ENCODE measurements around the gene VGLL4. TPM values are rescaled to one million over a fixed set of nuclear protein-coding genes. Genes with fewer than 3 reads are reported as not detected.

VGLL4 gene
- total RNA-seq, 1 donor from 2014 or later = 146 TPM

- intact Hi-C loops (cut with DNase I) = loop anchor here (5.0 kb wide), 2 partner anchors 57 to 123 kb away; no protein-coding TSS in a partner anchor
- no peaks in the 10 kb centered on the region for H3K36me3 ChIP-seq
- TF ChIP-seq, protein P1, sequence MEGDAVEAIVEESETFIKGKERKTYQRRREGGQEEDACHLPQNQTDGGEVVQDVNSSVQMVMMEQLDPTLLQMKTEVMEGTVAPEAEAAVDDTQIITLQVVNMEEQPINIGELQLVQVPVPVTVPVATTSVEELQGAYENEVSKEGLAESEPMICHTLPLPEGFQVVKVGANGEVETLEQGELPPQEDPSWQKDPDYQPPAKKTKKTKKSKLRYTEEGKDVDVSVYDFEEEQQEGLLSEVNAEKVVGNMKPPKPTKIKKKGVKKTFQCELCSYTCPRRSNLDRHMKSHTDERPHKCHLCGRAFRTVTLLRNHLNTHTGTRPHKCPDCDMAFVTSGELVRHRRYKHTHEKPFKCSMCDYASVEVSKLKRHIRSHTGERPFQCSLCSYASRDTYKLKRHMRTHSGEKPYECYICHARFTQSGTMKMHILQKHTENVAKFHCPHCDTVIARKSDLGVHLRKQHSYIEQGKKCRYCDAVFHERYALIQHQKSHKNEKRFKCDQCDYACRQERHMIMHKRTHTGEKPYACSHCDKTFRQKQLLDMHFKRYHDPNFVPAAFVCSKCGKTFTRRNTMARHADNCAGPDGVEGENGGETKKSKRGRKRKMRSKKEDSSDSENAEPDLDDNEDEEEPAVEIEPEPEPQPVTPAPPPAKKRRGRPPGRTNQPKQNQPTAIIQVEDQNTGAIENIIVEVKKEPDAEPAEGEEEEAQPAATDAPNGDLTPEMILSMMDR (IDR thresholded peaks at IDR 0.05) = no peak
- H3K27me3 ChIP-seq = no peaks in the 10 kb centered on the region
- H3K9me3 ChIP-seq = no peaks in the 10 kb centered on the region
- DNase-seq (ENCODE audit: low spot score in 2 of 2) = no peak
- H3K4me3 ChIP-seq = no peak overlapping the region
- H3K4me1 ChIP-seq = peaks cover 26 to 53% of the 10 kb centered on the region in 2 donors
- peak overlapping the region; percentile 89 to 97 for H3K27ac ChIP-seq
Observed at GRCh38 chr3:11510356-11510755, 133.4 kb downstream of the VGLL4 start.

DNA sequence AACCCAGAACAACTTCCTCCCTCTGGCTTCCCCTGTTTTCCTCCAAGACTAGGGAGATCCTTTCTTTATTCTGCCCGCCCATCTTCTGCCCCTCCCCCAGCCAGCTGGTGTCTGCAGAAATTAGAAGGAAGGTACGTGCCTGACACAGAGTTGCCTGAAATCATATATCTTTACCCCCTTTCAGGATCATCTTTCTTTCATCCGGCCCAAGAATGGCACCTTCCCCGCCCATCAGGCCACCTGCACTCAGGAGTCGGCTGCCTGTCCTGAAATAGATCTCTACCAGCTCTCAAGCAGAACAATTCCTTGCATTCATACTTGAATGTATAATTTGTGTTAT, 133.7 kb downstream of the VGLL4 start:
- peak overlapping the region; percentile 89 to 97 for H3K27ac ChIP-seq
- DNase-seq (ENCODE audit: low spot score in 2 of 2) = no peak
- no peaks in the 10 kb centered on the region for H3K27me3 ChIP-seq
- intact Hi-C loops (cut with DNase I) = loop anchor here (5.0 kb wide), 2 partner anchors 57 to 123 kb away; no protein-coding TSS in a partner anchor
- peak overlapping the region in 1 of 2 donors; percentile 30 for H3K4me3 ChIP-seq
- H3K9me3 ChIP-seq = no peaks in the 10 kb centered on the region
- H3K4me1 ChIP-seq = peaks cover 22 to 50% of the 10 kb centered on the region in 2 donors
- TF ChIP-seq, protein P1 (IDR thresholded peaks at IDR 0.05) = no peak
- H3K36me3 ChIP-seq = no peaks in the 10 kb centered on the region

DNA sequence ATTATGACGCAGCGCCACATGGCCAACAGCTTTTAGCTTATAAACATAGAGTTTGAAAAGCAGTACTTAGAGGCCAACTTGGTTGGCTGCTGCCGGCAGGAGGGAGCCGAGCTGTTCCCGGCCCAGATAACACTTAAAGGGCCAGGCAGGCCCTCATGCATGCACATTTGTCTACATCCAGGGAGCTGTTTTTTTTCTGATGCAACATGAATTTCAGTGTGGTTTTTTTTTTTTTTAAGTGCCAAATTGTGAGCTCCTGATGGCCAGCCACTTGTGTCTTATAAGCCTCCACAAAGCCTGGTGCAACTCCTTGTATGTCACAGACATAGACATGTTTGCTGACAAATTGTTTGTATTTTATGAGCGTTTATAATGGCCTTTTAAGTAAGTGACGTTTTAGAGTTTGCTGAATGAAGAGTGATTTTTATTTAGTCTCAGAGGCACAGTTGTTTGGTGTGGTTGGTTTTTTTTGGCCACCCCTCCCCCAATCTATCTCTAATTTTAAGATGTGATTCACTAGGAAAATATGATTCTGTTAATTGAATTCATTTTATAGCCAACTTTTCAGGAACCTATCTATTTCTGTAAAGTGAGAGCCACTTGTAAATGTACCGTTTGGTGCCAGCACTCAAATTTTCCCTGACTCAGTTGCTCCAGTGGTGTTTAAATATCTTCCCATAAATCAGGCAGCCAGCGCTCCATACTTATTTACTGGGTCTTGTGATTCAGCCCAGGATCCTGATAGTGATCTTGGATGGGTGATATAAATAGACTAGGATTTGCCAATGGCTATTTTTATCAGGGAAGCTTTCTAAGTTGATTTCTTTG, 134.3 kb downstream of the VGLL4 start:
- H3K4me3 ChIP-seq = peak overlapping the region in 1 of 2 donors; percentile 30
- no peaks in the 10 kb centered on the region for H3K9me3 ChIP-seq
- TF ChIP-seq, protein P1 (IDR thresholded peaks at IDR 0.05) = peak in 2 of 3 experiments; percentile 13 to 26
- peak overlapping the region; percentile 89 to 97 for H3K27ac ChIP-seq
- no peaks in the 10 kb centered on the region for H3K27me3 ChIP-seq
- peak; percentile 55 to 91 for DNase-seq (ENCODE audit: low spot score in 2 of 2)
- peaks cover 18 to 45% of the 10 kb centered on the region in 2 donors for H3K4me1 ChIP-seq
- no peaks in the 10 kb centered on the region for H3K36me3 ChIP-seq
- intact Hi-C loops (cut with DNase I) = loop anchor here (1.0 to 5.0 kb wide), 4 partner anchors 29 to 133 kb away; partner anchors contain the start of gene VGLL4

GRCh38 chr3:11508346-11509172, 135.2 kb downstream of the VGLL4 start:
- Histone ChIP-seq H3K27me3 (no peaks in the 10 kb centered on the region), H3K27ac (peak overlapping the region; percentile 89 to 97), H3K36me3 (no peaks in the 10 kb centered on the region), H3K4me1 (peaks cover 18 to 39% of the 10 kb centered on the region in 2 donors), H3K4me3 (peak overlapping the region in 1 of 2 donors; percentile 7), H3K9me3 (no peaks in the 10 kb centered on the region)
- TF ChIP-seq, protein P1 (IDR thresholded peaks at IDR 0.05) = no peak
- DNase-seq (ENCODE audit: low spot score in 2 of 2) = no peak
- intact Hi-C loops (cut with DNase I) = loop anchor here (1.0 to 5.0 kb wide), 4 partner anchors 28 to 134 kb away; partner anchors contain the start of gene VGLL4

GRCh38 chr3:11507719-11508118, 136.0 kb downstream of the VGLL4 start:
- H3K27ac ChIP-seq = peak overlapping the region; percentile 89 to 97
- H3K4me3 ChIP-seq = no peak overlapping the region
- no peaks in the 10 kb centered on the region for H3K9me3 ChIP-seq
- H3K4me1 ChIP-seq = peaks cover 18 to 33% of the 10 kb centered on the region in 2 donors
- TF ChIP-seq, protein P1 (IDR thresholded peaks at IDR 0.05) = no peak
- no peaks in the 10 kb centered on the region for H3K27me3 ChIP-seq
- DNase-seq (ENCODE audit: low spot score in 2 of 2) = no peak
- intact Hi-C loops (cut with DNase I) = loop anchor here (2.0 to 5.0 kb wide), 3 partner anchors 27 to 135 kb away; partner anchors contain the start of gene VGLL4
- no peaks in the 10 kb centered on the region for H3K36me3 ChIP-seq

Measured in ascending aorta (tissue), 2 donors.